ENCODE measurements around the gene ADGRG6.

Gene ADGRG6

DNA sequence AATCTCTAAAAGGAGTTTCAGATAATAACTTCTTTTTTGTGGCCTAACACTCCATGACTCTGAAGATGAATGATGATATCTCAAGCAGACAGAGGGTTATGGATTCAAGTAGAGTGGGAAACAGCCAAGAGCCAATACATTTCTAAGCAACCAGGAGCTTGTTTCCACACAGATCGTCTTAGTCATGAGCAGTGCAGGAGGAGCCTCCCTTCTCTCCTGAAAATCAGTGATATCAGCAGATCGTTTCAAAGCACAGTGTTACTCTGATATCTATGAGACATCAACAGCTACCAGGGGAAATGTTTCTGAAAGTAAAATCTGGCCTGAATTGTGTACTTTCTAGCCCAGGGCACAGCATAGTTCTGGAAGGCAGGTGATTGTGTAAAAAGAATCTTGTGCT lies 11.5 kb downstream of the ADGRG6 start:
- H3F3A ChIP-seq (ENCODE audit: low read depth): no peaks in the 10 kb centered on the region
- no peaks in the 10 kb centered on the region for H3K36me3 ChIP-seq (ENCODE audit: insufficient read depth, low read length)
- H3K9me2 ChIP-seq (replicated peaks; ENCODE audit: low read depth, low read length): no peaks in the 10 kb centered on the region
- no peak overlapping the region for H3K4me2 ChIP-seq (ENCODE audit: low read depth, low read length, poor library complexity, severe bottlenecking)
- TF ChIP-seq, protein P1, sequence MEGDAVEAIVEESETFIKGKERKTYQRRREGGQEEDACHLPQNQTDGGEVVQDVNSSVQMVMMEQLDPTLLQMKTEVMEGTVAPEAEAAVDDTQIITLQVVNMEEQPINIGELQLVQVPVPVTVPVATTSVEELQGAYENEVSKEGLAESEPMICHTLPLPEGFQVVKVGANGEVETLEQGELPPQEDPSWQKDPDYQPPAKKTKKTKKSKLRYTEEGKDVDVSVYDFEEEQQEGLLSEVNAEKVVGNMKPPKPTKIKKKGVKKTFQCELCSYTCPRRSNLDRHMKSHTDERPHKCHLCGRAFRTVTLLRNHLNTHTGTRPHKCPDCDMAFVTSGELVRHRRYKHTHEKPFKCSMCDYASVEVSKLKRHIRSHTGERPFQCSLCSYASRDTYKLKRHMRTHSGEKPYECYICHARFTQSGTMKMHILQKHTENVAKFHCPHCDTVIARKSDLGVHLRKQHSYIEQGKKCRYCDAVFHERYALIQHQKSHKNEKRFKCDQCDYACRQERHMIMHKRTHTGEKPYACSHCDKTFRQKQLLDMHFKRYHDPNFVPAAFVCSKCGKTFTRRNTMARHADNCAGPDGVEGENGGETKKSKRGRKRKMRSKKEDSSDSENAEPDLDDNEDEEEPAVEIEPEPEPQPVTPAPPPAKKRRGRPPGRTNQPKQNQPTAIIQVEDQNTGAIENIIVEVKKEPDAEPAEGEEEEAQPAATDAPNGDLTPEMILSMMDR (conservative IDR thresholded peaks at IDR 0.05; ENCODE audit: low read length): no peak
- TF ChIP-seq EZH2phosphoT487 (IDR thresholded peaks at IDR 0.05; ENCODE audit: borderline replicate concordance): no peak
- H2AFZ ChIP-seq (ENCODE audit: low read length): no peak overlapping the region
- H3K4me1 ChIP-seq (ENCODE audit: insufficient read depth, low read length, poor library complexity, severe bottlenecking): no peaks in the 10 kb centered on the region
- no peaks in the 10 kb centered on the region for H3K27me3 ChIP-seq (ENCODE audit: insufficient read depth, low read length, poor library complexity, severe bottlenecking)
- no peaks in the 10 kb centered on the region for H4K20me1 ChIP-seq (ENCODE audit: insufficient read depth, low read length, poor library complexity, severe bottlenecking)
- no peaks in the 10 kb centered on the region for H3K79me2 ChIP-seq (ENCODE audit: insufficient read depth, low read length)
- H3K9ac ChIP-seq (ENCODE audit: low read depth, low read length, poor library complexity, severe bottlenecking): no peak overlapping the region
- no peaks in the 10 kb centered on the region for H3K9me3 ChIP-seq (ENCODE audit: insufficient read depth, low read depth, low read length)
- no peak overlapping the region for H3K4me3 ChIP-seq (ENCODE audit: low read length, poor library complexity, severe bottlenecking)

DNA sequence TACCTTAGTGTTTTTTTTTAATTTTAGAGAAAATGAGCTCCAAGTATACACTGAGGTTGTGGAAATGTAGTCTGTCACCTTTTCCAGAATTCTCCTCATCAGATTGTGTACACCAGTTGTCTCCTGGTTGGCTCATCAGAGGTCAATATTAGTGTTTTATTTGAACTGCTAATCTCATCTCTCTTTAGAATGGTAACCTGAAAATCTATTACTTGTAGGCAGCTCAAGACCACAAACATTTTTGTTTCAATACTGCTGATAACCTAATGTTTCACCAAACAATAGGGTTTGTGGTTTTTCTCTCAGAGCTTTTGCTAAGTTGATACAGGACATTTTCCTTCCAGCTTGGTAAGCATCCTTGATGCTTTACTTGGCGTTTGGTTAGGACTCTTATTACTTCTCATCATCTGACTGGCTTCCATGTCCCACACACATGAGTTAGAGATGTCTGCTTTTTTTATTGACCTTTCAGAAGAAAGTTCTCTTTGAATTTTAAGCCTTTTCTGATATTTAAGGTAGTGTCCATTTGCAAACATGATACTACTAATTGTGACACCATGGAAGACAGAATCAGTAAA lies 15.1 kb downstream of the ADGRG6 start:
- Histone ChIP-seq H3K27me3 (ENCODE audit: insufficient read depth, low read length, poor library complexity, severe bottlenecking) (no peaks in the 10 kb centered on the region), H3K9me2 (replicated peaks; ENCODE audit: low read depth, low read length) (no peaks in the 10 kb centered on the region), H3K4me1 (ENCODE audit: insufficient read depth, low read length, poor library complexity, severe bottlenecking) (no peaks in the 10 kb centered on the region), H2AFZ (ENCODE audit: low read length) (no peak overlapping the region), H3K4me3 (ENCODE audit: low read length, poor library complexity, severe bottlenecking) (no peak overlapping the region), H3F3A (ENCODE audit: low read depth) (no peaks in the 10 kb centered on the region), H3K9ac (ENCODE audit: low read depth, low read length, poor library complexity, severe bottlenecking) (no peak overlapping the region), H4K20me1 (ENCODE audit: insufficient read depth, low read length, poor library complexity, severe bottlenecking) (no peaks in the 10 kb centered on the region), H3K36me3 (ENCODE audit: insufficient read depth, low read length) (no peaks in the 10 kb centered on the region), H3K4me2 (ENCODE audit: low read depth, low read length, poor library complexity, severe bottlenecking) (no peak overlapping the region), H3K9me3 (ENCODE audit: insufficient read depth, low read depth, low read length) (no peaks in the 10 kb centered on the region), H3K79me2 (ENCODE audit: insufficient read depth, low read length) (no peaks in the 10 kb centered on the region)
- no peak for TF ChIP-seq EZH2phosphoT487 (IDR thresholded peaks at IDR 0.05; ENCODE audit: borderline replicate concordance)
- TF ChIP-seq, protein P1 (conservative IDR thresholded peaks at IDR 0.05; ENCODE audit: low read length): no peak

DNA sequence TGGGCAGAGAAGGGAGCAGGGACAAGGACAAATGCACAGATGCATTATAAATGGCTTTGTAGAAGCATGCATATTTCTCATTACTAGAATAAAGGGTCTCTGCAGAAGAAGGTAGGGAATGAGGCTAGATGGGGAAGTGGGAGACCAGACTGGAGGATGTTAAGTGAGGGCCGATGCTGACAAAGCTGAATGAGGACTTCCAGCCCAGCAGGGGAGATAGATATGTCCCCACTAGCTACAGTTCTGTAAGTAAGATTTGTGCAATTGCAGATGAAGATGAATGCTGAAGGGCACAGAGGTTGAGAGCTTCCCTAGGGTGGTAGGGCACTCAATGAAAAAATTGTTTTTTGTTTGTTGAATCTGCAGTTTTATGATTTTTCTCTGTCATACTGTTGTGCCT lies 16.9 kb downstream of the ADGRG6 start:
- Histone ChIP-seq H3K27me3 (ENCODE audit: insufficient read depth, low read length, poor library complexity, severe bottlenecking) (no peaks in the 10 kb centered on the region), H3K4me1 (ENCODE audit: insufficient read depth, low read length, poor library complexity, severe bottlenecking) (no peaks in the 10 kb centered on the region), H3K4me2 (ENCODE audit: low read depth, low read length, poor library complexity, severe bottlenecking) (no peak overlapping the region), H4K20me1 (ENCODE audit: insufficient read depth, low read length, poor library complexity, severe bottlenecking) (no peaks in the 10 kb centered on the region), H3K79me2 (ENCODE audit: insufficient read depth, low read length) (no peaks in the 10 kb centered on the region), H3K4me3 (ENCODE audit: low read length, poor library complexity, severe bottlenecking) (no peak overlapping the region), H3F3A (ENCODE audit: low read depth) (no peaks in the 10 kb centered on the region), H3K9ac (ENCODE audit: low read depth, low read length, poor library complexity, severe bottlenecking) (no peak overlapping the region), H3K36me3 (ENCODE audit: insufficient read depth, low read length) (no peaks in the 10 kb centered on the region), H2AFZ (ENCODE audit: low read length) (peak overlapping the region; percentile 21; the same call in 1 of the 2 replicates), H3K9me3 (ENCODE audit: insufficient read depth, low read depth, low read length) (no peaks in the 10 kb centered on the region), H3K9me2 (replicated peaks; ENCODE audit: low read depth, low read length) (no peaks in the 10 kb centered on the region)
- TF ChIP-seq, protein P1 (conservative IDR thresholded peaks at IDR 0.05; ENCODE audit: low read length): no peak
- no peak for TF ChIP-seq EZH2phosphoT487 (IDR thresholded peaks at IDR 0.05; ENCODE audit: borderline replicate concordance)
